GM23338 (cell line): ENCODE data around the gene PNPLA7. TPM values are rescaled to one million over a fixed set of nuclear protein-coding genes. Genes with fewer than 3 reads are reported as not detected.

Experiments used
- ATAC-seq: fragments of 200-7000 bp; cut with Tn5 transposase; 3 replicates; pipeline ENCODE4 v1.9.1; 2020
- DNase-seq: peaks from one replicate; pipeline ENCODE4 v3.0.0-alpha.2; 2015; ENCODE audit warnings: low spot score
- H2AFZ ChIP-seq: fragments of 200-600 bp; sonication (generic); 2 replicates; pipeline ENCODE4 v1.8.0; 2016; ENCODE audit warnings: antibody characterized with exemption, mild to moderate bottlenecking, moderate library complexity
- H3F3A ChIP-seq: fragments of 200-600 bp; sonication (generic); replicated peaks from 2 replicates; pipeline ENCODE4 v1.8.0; 2017; ENCODE audit warnings: antibody characterized with exemption, mixed run types, low read depth
- H3K27ac ChIP-seq: fragments of 200-600 bp; sonication (generic); 2 replicates; pipeline ENCODE4 v1.6.1; 2016; ENCODE audit warnings: low read depth
- H3K27me3 ChIP-seq: fragments of 200-600 bp; sonication (generic); 2 replicates; pipeline ENCODE4 v1.8.0; 2016; ENCODE audit warnings: mild to moderate bottlenecking, mixed run types, moderate library complexity; ENCODE audit not compliant: insufficient read depth
- H3K36me3 ChIP-seq: fragments of 200-600 bp; sonication (generic); 2 replicates; pipeline ENCODE4 v1.8.0; 2016; ENCODE audit warnings: mild to moderate bottlenecking; ENCODE audit not compliant: insufficient read depth
- H3K4me1 ChIP-seq: fragments of 200-600 bp; sonication (generic); 2 replicates; pipeline ENCODE4 v1.8.0; 2016; ENCODE audit warnings: mild to moderate bottlenecking, moderate library complexity; ENCODE audit not compliant: insufficient read depth
- H3K4me2 ChIP-seq: fragments of 200-600 bp; sonication (generic); 2 replicates; pipeline ENCODE4 v1.7.1; 2017; ENCODE audit warnings: mixed run types
- H3K4me3 ChIP-seq: fragments of 200-600 bp; sonication (generic); 2 replicates; pipeline ENCODE4 v1.6.1; 2016; ENCODE audit warnings: mixed run types
- H3K79me2 ChIP-seq: fragments of 200-600 bp; sonication (generic); replicated peaks from 2 replicates; pipeline ENCODE4 v1.8.0; 2017; ENCODE audit warnings: mild to moderate bottlenecking; ENCODE audit not compliant: insufficient read depth
- H3K9me2 ChIP-seq: fragments of 200-600 bp; sonication (generic); 2 replicates; pipeline ENCODE4 v1.8.0; 2017; ENCODE audit not compliant: insufficient read depth
- H4K20me1 ChIP-seq: fragments of 200-600 bp; sonication (generic); replicated peaks from 2 replicates; pipeline ENCODE4 v1.8.0; 2017; ENCODE audit warnings: mild to moderate bottlenecking; ENCODE audit not compliant: insufficient read depth
- H3K27ac Mint-ChIP-seq: 2 replicates; pipeline ENCODE4 v1.8.0; 2020; ENCODE audit warnings: inconsistent platforms, mild to moderate bottlenecking, moderate library complexity, mixed read lengths
- H3K27me3 Mint-ChIP-seq: 3 replicates; pipeline ENCODE4 v1.8.0; 2022; ENCODE audit warnings: low read depth, mild to moderate bottlenecking, moderate library complexity, mixed read lengths, inconsistent platforms; ENCODE audit not compliant: insufficient read depth, poor library complexity
- H3K36me3 Mint-ChIP-seq: 3 replicates; pipeline ENCODE4 v1.8.0; 2021; ENCODE audit warnings: low read depth, mild to moderate bottlenecking, inconsistent platforms, moderate library complexity, mixed read lengths
- H3K4me1 Mint-ChIP-seq: 3 replicates; pipeline ENCODE4 v1.8.0; 2020; ENCODE audit warnings: mild to moderate bottlenecking, inconsistent platforms, mixed read lengths
- H3K4me3 Mint-ChIP-seq: 3 replicates; pipeline ENCODE4 v1.8.0; 2021; ENCODE audit warnings: moderate library complexity, mild to moderate bottlenecking, inconsistent platforms, mixed read lengths
- H3K9me3 Mint-ChIP-seq: 3 replicates; pipeline ENCODE4 v1.8.0; 2020; ENCODE audit warnings: moderate library complexity, mild to moderate bottlenecking, inconsistent platforms, mixed read lengths
- CREB1 ChIP-seq: fragments of 250-450 bp; sonication (Bioruptor Pico); IDR thresholded peaks from 2 replicates; pipeline ENCODE4 v1.5.0; 2020; ENCODE audit warnings: low read depth, mild to moderate bottlenecking, moderate library complexity
- EZH2 ChIP-seq: fragments of 200-600 bp; sonication (generic); IDR thresholded peaks from one replicate; pipeline ENCODE4 v1.8.0; 2017; ENCODE audit warnings: antibody characterized with exemption, mild to moderate bottlenecking, low read depth; ENCODE audit not compliant: unreplicated experiment
- EZH2phosphoT487 ChIP-seq: fragments of 200-600 bp; sonication (generic); IDR thresholded peaks from one replicate; pipeline ENCODE4 v1.8.1; 2018; ENCODE audit warnings: antibody characterized with exemption; ENCODE audit not compliant: unreplicated experiment
- JUNB ChIP-seq: IDR thresholded peaks from one replicate; pipeline ENCODE4 v1.6.1; 2016; ENCODE audit warnings: antibody characterized with exemption; ENCODE audit not compliant: unreplicated experiment
- NANOG ChIP-seq: IDR thresholded peaks from 2 replicates; pipeline ENCODE4 v1.6.1; 2016; ENCODE audit warnings: antibody characterized with exemption, borderline replicate concordance
- POLR2AphosphoS5 ChIP-seq: IDR thresholded peaks from 2 replicates; pipeline ENCODE4 v1.6.1; 2016; ENCODE audit warnings: antibody characterized with exemption, low read depth
- STAT1 ChIP-seq: IDR thresholded peaks from one replicate; pipeline ENCODE4 v1.6.1; 2016; ENCODE audit warnings: antibody characterized with exemption; ENCODE audit not compliant: unreplicated experiment
- ZNF114 ChIP-seq: fragments of 250-450 bp; sonication (Bioruptor Pico); IDR thresholded peaks from 2 replicates; pipeline ENCODE4 v1.5.0; 2020; ENCODE audit warnings: mild to moderate bottlenecking, moderate library complexity
- ZNF331 ChIP-seq: fragments of 250-450 bp; sonication (Bioruptor Pico); IDR thresholded peaks from 2 replicates; pipeline ENCODE4 v1.5.0; 2020; ENCODE audit warnings: low read depth, mild to moderate bottlenecking, moderate library complexity
- polyA plus RNA-seq: library from polyadenylated mRNA; unstranded; fragments of >200 nt; fragmentation: Nextera tagmentation; extraction: Ambion mirVana; gene quantifications from 2 replicates; pipeline ENCODE4 v1.2.1, GENCODE V29; 2016
- total RNA-seq: library from RNA; depleted of rRNA; stranded (reverse); fragments of >200 nt; shearing (Covaris generic); gene quantifications from 2 replicates; pipeline ENCODE4 v1.2.3, GENCODE V29; 2014
- TF ChIP-seq, protein P1 (sequence below), 2 experiments: fragments of 200-600 bp in 1 of 2; sonication (generic) in 1 of 2; conservative IDR thresholded peaks; 2 replicates each; pipeline versions ENCODE4 v1.5.1 to v1.6.1; 2016 to 2017; ENCODE audit warnings: antibody characterized with exemption in 2 of 2, low read depth in 2 of 2, mild to moderate bottlenecking in 2 of 2, moderate library complexity in 1 of 2
- TF ChIP-seq, protein P2 (sequence below): fragments of 250-450 bp; sonication (Bioruptor Pico); IDR thresholded peaks from 2 replicates; pipeline ENCODE4 v1.5.0; 2020; ENCODE audit warnings: mild to moderate bottlenecking, moderate library complexity
- TF ChIP-seq, protein P3 (sequence below): IDR thresholded peaks from 2 replicates; pipeline ENCODE4 v1.6.1; 2016; ENCODE audit warnings: antibody characterized with exemption
- TF ChIP-seq, protein P4 (sequence below): IDR thresholded peaks from one replicate; pipeline ENCODE4 v1.6.1; 2018; ENCODE audit warnings: antibody characterized with exemption; ENCODE audit not compliant: unreplicated experiment

PNPLA7 gene
- total and polyA plus RNA-seq, 2 experiments from 2014 or later: 0.45 to 0.80 TPM

DNA sequence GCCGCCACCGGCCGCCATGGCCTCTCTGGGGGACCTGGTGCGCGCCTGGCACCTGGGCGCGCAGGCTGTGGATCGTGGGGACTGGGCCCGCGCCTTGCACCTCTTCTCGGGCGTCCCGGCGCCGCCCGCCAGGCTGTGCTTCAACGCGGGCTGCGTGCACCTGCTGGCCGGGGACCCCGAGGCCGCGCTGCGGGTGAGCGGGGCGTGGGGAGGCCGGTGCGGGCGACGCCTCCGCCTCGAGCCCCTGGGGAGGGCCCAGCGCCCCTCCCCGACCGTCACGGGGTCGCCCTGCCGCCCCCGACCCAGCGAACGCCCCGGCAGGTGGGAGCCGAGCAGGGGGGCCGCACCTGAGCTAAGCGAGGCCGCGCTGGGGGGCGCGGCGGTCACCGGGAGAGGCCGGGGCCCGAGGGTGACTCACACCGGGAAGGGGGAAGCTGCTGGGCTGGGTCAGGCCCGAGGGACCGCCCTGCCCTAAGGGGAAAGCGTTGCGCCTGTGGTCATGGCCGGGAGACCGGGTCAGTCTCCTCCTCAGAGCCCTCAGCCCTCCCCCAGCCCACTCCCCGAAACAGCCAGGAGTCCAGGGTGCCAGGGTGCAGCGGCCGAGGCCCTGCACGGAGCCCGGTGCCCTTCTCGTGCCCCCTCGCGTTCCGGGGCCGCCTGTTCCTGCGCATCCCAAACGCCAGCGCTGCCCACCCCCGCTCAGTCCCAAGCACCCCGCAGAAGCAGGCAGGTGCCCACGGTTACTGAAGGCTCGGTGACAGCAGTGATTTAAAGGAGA lies 126.5 kb downstream of the PNPLA7 start:
- Mint-ChIP-seq H3K27ac (no peak overlapping the region), H3K4me3 (peak overlapping the region; percentile 59), H3K27me3 (peaks cover 10% of the 10 kb centered on the region), H3K4me1 (peaks cover 4% of the 10 kb centered on the region; the same call in 2 of the 3 replicates), H3K9me3 (no peaks in the 10 kb centered on the region; the same call in 2 of the 3 replicates), H3K36me3 (no peaks in the 10 kb centered on the region; the same call in 2 of the 3 replicates)
- Histone ChIP-seq H3K79me2 (peaks cover 19% of the 10 kb centered on the region), H3K27ac (no peak overlapping the region), H3F3A (peaks cover 3% of the 10 kb centered on the region; the same call in 1 of the 2 replicates), H3K4me1 (peaks cover 6% of the 10 kb centered on the region), H3K4me3 (peak overlapping the region; percentile 58), H3K4me2 (peak overlapping the region; percentile 78), H4K20me1 (peaks cover 4% of the 10 kb centered on the region; the same call in 1 of the 2 replicates), H3K27me3 (peaks cover 9% of the 10 kb centered on the region), H2AFZ (peak overlapping the region; percentile 76), H3K9me2 (no peaks in the 10 kb centered on the region), H3K36me3 (no peaks in the 10 kb centered on the region)
- ATAC-seq: peak; percentile 11
- TF ChIP-seq, protein P1, sequence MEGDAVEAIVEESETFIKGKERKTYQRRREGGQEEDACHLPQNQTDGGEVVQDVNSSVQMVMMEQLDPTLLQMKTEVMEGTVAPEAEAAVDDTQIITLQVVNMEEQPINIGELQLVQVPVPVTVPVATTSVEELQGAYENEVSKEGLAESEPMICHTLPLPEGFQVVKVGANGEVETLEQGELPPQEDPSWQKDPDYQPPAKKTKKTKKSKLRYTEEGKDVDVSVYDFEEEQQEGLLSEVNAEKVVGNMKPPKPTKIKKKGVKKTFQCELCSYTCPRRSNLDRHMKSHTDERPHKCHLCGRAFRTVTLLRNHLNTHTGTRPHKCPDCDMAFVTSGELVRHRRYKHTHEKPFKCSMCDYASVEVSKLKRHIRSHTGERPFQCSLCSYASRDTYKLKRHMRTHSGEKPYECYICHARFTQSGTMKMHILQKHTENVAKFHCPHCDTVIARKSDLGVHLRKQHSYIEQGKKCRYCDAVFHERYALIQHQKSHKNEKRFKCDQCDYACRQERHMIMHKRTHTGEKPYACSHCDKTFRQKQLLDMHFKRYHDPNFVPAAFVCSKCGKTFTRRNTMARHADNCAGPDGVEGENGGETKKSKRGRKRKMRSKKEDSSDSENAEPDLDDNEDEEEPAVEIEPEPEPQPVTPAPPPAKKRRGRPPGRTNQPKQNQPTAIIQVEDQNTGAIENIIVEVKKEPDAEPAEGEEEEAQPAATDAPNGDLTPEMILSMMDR (conservative IDR thresholded peaks at IDR 0.05; ENCODE audit: low read depth in 2 of 2): no peak
- TF ChIP-seq EZH2phosphoT487 (no peak), ZNF114 (CRISPR knock-in tag) (no peak), POLR2AphosphoS5 (no peak), STAT1 (no peak), CREB1 (CRISPR knock-in tag) (no peak), EZH2 (no peak), ZNF331 (no peak), JUNB (no peak), NANOG (no peak)
- TF ChIP-seq, protein P2, sequence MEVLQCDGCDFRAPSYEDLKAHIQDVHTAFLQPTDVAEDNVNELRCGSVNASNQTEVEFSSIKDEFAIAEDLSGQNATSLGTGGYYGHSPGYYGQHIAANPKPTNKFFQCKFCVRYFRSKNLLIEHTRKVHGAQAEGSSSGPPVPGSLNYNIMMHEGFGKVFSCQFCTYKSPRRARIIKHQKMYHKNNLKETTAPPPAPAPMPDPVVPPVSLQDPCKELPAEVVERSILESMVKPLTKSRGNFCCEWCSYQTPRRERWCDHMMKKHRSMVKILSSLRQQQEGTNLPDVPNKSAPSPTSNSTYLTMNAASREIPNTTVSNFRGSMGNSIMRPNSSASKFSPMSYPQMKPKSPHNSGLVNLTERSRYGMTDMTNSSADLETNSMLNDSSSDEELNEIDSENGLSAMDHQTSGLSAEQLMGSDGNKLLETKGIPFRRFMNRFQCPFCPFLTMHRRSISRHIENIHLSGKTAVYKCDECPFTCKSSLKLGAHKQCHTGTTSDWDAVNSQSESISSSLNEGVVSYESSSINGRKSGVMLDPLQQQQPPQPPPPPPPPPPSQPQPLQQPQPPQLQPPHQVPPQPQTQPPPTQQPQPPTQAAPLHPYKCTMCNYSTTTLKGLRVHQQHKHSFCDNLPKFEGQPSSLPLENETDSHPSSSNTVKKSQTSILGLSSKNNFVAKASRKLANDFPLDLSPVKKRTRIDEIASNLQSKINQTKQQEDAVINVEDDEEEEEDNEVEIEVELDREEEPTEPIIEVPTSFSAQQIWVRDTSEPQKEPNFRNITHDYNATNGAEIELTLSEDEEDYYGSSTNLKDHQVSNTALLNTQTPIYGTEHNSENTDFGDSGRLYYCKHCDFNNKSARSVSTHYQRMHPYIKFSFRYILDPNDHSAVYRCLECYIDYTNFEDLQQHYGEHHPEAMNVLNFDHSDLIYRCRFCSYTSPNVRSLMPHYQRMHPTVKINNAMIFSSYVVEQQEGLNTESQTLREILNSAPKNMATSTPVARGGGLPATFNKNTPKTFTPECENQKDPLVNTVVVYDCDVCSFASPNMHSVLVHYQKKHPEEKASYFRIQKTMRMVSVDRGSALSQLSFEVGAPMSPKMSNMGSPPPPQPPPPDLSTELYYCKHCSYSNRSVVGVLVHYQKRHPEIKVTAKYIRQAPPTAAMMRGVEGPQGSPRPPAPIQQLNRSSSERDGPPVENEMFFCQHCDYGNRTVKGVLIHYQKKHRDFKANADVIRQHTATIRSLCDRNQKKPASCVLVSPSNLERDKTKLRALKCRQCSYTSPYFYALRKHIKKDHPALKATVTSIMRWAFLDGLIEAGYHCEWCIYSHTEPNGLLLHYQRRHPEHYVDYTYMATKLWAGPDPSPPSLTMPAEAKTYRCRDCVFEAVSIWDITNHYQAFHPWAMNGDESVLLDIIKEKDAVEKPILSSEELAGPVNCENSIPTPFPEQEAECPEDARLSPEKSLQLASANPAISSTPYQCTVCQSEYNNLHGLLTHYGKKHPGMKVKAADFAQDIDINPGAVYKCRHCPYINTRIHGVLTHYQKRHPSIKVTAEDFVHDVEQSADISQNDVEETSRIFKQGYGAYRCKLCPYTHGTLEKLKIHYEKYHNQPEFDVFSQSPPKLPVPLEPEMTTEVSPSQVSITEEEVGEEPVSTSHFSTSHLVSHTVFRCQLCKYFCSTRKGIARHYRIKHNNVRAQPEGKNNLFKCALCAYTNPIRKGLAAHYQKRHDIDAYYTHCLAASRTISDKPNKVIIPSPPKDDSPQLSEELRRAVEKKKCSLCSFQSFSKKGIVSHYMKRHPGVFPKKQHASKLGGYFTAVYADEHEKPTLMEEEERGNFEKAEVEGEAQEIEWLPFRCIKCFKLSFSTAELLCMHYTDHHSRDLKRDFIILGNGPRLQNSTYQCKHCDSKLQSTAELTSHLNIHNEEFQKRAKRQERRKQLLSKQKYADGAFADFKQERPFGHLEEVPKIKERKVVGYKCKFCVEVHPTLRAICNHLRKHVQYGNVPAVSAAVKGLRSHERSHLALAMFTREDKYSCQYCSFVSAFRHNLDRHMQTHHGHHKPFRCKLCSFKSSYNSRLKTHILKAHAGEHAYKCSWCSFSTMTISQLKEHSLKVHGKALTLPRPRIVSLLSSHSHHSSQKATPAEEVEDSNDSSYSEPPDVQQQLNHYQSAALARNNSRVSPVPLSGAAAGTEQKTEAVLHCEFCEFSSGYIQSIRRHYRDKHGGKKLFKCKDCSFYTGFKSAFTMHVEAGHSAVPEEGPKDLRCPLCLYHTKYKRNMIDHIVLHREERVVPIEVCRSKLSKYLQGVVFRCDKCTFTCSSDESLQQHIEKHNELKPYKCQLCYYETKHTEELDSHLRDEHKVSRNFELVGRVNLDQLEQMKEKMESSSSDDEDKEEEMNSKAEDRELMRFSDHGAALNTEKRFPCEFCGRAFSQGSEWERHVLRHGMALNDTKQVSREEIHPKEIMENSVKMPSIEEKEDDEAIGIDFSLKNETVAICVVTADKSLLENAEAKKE: no peak
- TF ChIP-seq, protein P3, sequence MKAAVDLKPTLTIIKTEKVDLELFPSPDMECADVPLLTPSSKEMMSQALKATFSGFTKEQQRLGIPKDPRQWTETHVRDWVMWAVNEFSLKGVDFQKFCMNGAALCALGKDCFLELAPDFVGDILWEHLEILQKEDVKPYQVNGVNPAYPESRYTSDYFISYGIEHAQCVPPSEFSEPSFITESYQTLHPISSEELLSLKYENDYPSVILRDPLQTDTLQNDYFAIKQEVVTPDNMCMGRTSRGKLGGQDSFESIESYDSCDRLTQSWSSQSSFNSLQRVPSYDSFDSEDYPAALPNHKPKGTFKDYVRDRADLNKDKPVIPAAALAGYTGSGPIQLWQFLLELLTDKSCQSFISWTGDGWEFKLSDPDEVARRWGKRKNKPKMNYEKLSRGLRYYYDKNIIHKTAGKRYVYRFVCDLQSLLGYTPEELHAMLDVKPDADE: no peak
- TF ChIP-seq, protein P4, sequence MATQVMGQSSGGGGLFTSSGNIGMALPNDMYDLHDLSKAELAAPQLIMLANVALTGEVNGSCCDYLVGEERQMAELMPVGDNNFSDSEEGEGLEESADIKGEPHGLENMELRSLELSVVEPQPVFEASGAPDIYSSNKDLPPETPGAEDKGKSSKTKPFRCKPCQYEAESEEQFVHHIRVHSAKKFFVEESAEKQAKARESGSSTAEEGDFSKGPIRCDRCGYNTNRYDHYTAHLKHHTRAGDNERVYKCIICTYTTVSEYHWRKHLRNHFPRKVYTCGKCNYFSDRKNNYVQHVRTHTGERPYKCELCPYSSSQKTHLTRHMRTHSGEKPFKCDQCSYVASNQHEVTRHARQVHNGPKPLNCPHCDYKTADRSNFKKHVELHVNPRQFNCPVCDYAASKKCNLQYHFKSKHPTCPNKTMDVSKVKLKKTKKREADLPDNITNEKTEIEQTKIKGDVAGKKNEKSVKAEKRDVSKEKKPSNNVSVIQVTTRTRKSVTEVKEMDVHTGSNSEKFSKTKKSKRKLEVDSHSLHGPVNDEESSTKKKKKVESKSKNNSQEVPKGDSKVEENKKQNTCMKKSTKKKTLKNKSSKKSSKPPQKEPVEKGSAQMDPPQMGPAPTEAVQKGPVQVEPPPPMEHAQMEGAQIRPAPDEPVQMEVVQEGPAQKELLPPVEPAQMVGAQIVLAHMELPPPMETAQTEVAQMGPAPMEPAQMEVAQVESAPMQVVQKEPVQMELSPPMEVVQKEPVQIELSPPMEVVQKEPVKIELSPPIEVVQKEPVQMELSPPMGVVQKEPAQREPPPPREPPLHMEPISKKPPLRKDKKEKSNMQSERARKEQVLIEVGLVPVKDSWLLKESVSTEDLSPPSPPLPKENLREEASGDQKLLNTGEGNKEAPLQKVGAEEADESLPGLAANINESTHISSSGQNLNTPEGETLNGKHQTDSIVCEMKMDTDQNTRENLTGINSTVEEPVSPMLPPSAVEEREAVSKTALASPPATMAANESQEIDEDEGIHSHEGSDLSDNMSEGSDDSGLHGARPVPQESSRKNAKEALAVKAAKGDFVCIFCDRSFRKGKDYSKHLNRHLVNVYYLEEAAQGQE: no peak
- DNase-seq: peak; percentile 34
